Heart right ventricle (tissue), 16 donors: ENCODE data around the gene DUSP22. TPM values are rescaled to one million over a fixed set of nuclear protein-coding genes. Genes with fewer than 3 reads are reported as not detected.

ENCODE experiments used
- ATAC-seq, 8 donors: fragments of 200-7000 bp; cut with Tn5 transposase; one replicate each; pipeline ENCODE4 v1.9.1; 2020; ENCODE audit warnings: mild to moderate bottlenecking in 8 of 8, moderate library complexity in 8 of 8, moderate number of reproducible peaks in 1 of 8
- DNase-seq, 2 donors: peaks; one replicate each; pipeline ENCODE4 v3.0.0-alpha.2; 2020
- H3K27ac ChIP-seq, 10 donors: fragments of 200-600 bp; sonication (generic) in 2 of 10; one replicate each; pipeline versions ENCODE4 v1.5.0 to v1.8.0; 2020 to 2022; ENCODE audit warnings: mild to moderate bottlenecking in 3 of 10
- H3K27me3 ChIP-seq, 7 donors: fragments of 200-600 bp; one replicate each; pipeline ENCODE4 v1.8.0; 2021 to 2022; ENCODE audit warnings: mild to moderate bottlenecking in 2 of 7
- H3K36me3 ChIP-seq, 9 donors: fragments of 200-600 bp; sonication (generic) in 1 of 9; one replicate each; pipeline versions ENCODE4 v1.5.0 to v1.8.0; 2020 to 2022; ENCODE audit warnings: mild to moderate bottlenecking in 2 of 9
- H3K4me1 ChIP-seq, 9 donors: fragments of 200-600 bp; sonication (generic) in 1 of 9; one replicate each; pipeline versions ENCODE4 v1.5.0 to v1.8.0; 2020 to 2022; ENCODE audit warnings: mild to moderate bottlenecking in 4 of 9
- H3K4me3 ChIP-seq, 10 donors: fragments of 200-600 bp; sonication (generic) in 2 of 10; one replicate each; pipeline versions ENCODE4 v1.5.0 to v1.8.0; 2020 to 2022; ENCODE audit warnings: mild to moderate bottlenecking in 7 of 10, moderate library complexity in 2 of 10
- H3K9me3 ChIP-seq, 11 donors: fragments of 200-600 bp in 10 of 11; sonication (generic) in 2 of 11; one replicate each; pipeline versions ENCODE4 v1.5.0 to v1.8.0; 2013 to 2022; ENCODE audit warnings: mild to moderate bottlenecking in 2 of 11, control low read depth in 1 of 11, moderate library complexity in 1 of 11
- WGBS, 2 donors: extraction: QIAGEN DNeasy Blood & Tissue Kit; methylation state at CpG; one replicate each; pipeline ENCODE4 v1.1.7; 2013; ENCODE audit warnings: inconsistent platforms in 1 of 2; 5-methylcytosine and 5-hydroxymethylcytosine counted together
- intact Hi-C, 10 donors: fragments of 100-400 bp; cut with DNase I; formaldehyde crosslinking; loops; one replicate each; pipeline versions ENCODE4 v1.11.1 to v1.14.2; 2022
- polyA plus RNA-seq, 2 donors: library from polyadenylated mRNA; stranded (reverse); fragments of 200-250 nt; gene quantifications; one replicate each; pipeline ENCODE4 v1.2.3, GENCODE V29; 2013
- total RNA-seq, 10 donors: library from RNA; stranded (reverse); fragmentation: NEBNext Ultra II Directional in 3 of 10; extraction: Animal tissue kit (Norgen Biotek cat#: 25700) in 3 of 10; gene quantifications; one replicate each; pipeline versions ENCODE4 v1.2.1 to v1.2.4, GENCODE V29; 2021 to 2023
- TF ChIP-seq, protein P1 (sequence below), 9 donors: fragments of 200-600 bp; sonication (generic) in 2 of 9; IDR thresholded peaks; one replicate each; pipeline versions ENCODE4 v1.5.0 to v1.8.0; 2021 to 2022; ENCODE audit warnings: antibody characterized with exemption in 9 of 9, mild to moderate bottlenecking in 5 of 9, moderate library complexity in 1 of 9
- donor health status: Arrhythmogenic right ventricular cardiomyopathy.
- donor health status: ischemic (EF 13 %, LVEDD 7.1; RV severe dilation, severe dysfunction).
- donor health status: healthy with polysubstance abuse.
- donor health status: DM: no; HTN: yes; CAD: no.
- donor health status: DM: no; HTN: no; CAD: no.
- donor health status: ischemic (EF 25% LVEDD 6.9; RV normal size, moderate dysfunction).
- donor health status: ischemic (EF 25% LVEDD 5.7; RV mildly dilated, moderate dysfunction).
- donor health status: healthy.
- donor health status: DM: yes; HTN: yes; CAD: no.
- donor health status: Ischemic cardiomyopathy.
- donor health status: ischemic (EF 35%, LVEDD 5.7; RV mildly dilated, moderate dysfunction).
- donor health status: nonischemic (EF 11% LVEDD 7.7; RV severe dilation, severe dysfunction).
- donor health status: DM: yes; HTN: yes; CAD: no.
- donor health status: PGD.
- donor health status: ischemic (EF 29% LVEDD 5.4; RV normal size, mild dysfunction).
- donor health status: nonischemic (EF 23%, LVEDD 6.1; RV moderate dilation, normal function).

DUSP22 gene
- total and polyA plus RNA-seq, 12 donors = 32.0 to 70.4 (median 51.9) TPM

DNA sequence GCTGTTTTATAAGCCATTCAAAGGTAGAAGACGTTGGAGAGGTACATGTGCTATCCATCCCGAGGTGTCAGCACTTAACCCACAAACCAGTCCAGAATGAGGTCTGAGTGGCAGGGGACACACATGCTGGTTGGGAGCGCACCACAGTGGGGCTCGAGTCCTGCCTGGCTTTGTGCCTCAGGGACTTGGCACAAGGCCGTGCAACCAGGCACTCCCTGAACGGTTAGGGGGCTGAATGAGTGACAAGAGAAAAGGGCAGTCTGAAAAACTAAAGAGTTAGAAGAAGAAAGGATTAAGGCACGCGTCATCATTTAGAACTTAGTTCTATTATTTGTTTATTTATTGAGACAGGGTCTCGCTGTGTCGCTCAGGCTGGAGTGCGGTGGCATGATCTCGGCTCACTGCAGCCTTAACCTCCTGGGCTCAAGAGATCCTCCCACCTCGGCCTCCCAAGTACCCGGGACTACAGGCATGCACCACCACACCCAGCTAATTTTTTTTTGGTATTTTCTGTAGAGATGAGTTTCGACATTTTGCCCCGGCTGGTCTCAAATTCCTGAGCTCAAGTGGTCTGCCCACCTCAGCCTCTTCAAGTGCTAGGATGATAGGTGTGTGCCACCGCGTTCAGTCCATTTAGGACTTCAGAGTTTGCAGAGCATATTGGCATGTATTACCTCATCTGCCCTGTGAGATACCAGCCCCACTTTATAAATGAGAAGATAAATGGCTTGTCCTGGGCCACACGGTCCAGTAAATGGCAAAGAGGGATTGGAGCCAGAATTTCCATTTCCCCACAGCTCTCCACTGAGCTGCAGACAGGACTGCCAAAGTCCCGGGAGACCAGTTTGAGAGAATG is 51.9 kb downstream of the DUSP22 start:
- Histone ChIP-seq H3K27ac (no peak overlapping the region), H3K27me3 (no peaks in the 10 kb centered on the region), H3K4me1 (peaks cover 0 to 40% (median 25%) of the 10 kb centered on the region in 9 donors), H3K9me3 (no peaks in the 10 kb centered on the region), H3K4me3 (no peak overlapping the region), H3K36me3 (peaks cover 0 to 40% (median 6%) of the 10 kb centered on the region in 9 donors)
- TF ChIP-seq, protein P1, sequence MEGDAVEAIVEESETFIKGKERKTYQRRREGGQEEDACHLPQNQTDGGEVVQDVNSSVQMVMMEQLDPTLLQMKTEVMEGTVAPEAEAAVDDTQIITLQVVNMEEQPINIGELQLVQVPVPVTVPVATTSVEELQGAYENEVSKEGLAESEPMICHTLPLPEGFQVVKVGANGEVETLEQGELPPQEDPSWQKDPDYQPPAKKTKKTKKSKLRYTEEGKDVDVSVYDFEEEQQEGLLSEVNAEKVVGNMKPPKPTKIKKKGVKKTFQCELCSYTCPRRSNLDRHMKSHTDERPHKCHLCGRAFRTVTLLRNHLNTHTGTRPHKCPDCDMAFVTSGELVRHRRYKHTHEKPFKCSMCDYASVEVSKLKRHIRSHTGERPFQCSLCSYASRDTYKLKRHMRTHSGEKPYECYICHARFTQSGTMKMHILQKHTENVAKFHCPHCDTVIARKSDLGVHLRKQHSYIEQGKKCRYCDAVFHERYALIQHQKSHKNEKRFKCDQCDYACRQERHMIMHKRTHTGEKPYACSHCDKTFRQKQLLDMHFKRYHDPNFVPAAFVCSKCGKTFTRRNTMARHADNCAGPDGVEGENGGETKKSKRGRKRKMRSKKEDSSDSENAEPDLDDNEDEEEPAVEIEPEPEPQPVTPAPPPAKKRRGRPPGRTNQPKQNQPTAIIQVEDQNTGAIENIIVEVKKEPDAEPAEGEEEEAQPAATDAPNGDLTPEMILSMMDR (IDR thresholded peaks at IDR 0.05) = no peak
- 77 to 79% methylated on average over 20 of the region's 20 CpGs for WGBS, 2 donors
- ATAC-seq (peak in 6 of 8 donors; percentile 36 to 64 (median 52)), DNase-seq (peak in 1 of 2 donors; percentile 66)
- intact Hi-C loops = no loop called here

DNA sequence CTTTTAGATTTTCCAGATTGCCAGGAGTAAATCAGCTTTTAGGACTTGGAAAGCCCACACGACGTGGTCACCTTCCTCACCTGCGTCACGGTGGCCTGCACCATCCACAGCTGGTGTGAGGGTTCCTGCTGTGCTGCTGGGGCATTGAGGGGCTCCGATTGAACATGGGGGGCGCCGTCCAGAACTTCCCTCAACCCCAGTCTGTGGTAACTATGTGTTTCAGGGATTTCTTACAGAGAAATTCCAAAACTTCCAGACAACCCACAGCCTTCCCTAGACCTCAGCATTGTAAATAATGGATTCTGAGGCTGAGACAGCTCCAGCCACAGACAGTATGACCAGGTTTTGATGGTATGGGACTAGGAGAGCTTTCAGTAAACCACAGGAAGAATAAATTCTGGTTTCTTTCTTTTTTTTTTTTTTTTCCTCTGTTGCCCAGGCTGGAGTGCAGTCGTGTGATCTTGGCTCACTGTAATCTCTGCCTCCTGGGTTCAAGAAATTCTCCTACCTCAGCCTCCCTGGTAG is 52.6 kb downstream of the DUSP22 start:
- H3K36me3 ChIP-seq = peaks cover 0 to 47% (median 8%) of the 10 kb centered on the region in 9 donors

DNA sequence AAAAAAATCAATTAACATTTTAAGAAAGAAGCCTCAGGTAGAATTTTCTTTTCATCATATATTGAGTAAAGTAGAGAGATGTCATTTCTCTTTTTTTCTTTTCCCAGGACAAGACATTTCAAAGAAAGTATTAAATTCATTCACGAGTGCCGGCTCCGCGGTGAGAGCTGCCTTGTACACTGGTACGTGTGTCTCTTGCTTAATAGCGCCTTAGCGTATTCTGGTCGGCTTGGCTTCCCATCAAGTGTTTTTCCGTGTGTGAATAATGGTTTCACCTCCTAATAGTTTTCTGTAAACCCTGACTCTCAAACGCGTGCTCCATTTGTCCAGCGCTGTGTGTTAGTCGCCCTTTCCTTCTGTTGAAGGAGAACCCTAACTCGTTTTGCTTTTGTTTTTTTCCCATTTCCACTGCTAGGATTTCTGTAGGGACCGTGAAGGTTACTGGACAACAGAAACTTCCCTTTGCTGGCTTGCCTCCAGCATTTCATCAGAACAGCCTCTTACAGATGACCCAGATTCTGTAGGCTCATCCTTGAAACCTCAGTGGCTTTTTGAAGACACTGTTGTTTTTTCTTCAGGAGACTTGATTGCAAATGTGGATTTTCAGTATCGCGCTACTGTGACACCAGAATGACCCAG is 53.6 kb downstream of the DUSP22 start:
- TF ChIP-seq, protein P1 (IDR thresholded peaks at IDR 0.05) = no peak
- ATAC-seq = no peak
- Histone ChIP-seq H3K36me3 (peaks cover 0 to 53% (median 9%) of the 10 kb centered on the region in 9 donors), H3K27me3 (no peaks in the 10 kb centered on the region), H3K9me3 (no peaks in the 10 kb centered on the region), H3K4me1 (peaks cover 0 to 34% (median 20%) of the 10 kb centered on the region in 9 donors), H3K27ac (no peak overlapping the region), H3K4me3 (no peak overlapping the region)
- WGBS, 2 donors = 87 to 90% methylated on average over 17 of the region's 17 CpGs
- intact Hi-C loops = no loop called here
- DNase-seq = no peak

More for the DNA sequence above, 52.6 kb downstream of the DUSP22 start:
- WGBS, 2 donors = 79 to 83% methylated on average over 8 of the region's 8 CpGs
- Histone ChIP-seq H3K9me3 (no peaks in the 10 kb centered on the region), H3K27me3 (no peaks in the 10 kb centered on the region), H3K4me3 (no peak overlapping the region), H3K4me1 (peaks cover 0 to 35% (median 25%) of the 10 kb centered on the region in 9 donors), H3K27ac (no peak overlapping the region)
- intact Hi-C loops = no loop called here
- DNase-seq (no peak), ATAC-seq (no peak)
- TF ChIP-seq, protein P1 (IDR thresholded peaks at IDR 0.05) = no peak

DNA sequence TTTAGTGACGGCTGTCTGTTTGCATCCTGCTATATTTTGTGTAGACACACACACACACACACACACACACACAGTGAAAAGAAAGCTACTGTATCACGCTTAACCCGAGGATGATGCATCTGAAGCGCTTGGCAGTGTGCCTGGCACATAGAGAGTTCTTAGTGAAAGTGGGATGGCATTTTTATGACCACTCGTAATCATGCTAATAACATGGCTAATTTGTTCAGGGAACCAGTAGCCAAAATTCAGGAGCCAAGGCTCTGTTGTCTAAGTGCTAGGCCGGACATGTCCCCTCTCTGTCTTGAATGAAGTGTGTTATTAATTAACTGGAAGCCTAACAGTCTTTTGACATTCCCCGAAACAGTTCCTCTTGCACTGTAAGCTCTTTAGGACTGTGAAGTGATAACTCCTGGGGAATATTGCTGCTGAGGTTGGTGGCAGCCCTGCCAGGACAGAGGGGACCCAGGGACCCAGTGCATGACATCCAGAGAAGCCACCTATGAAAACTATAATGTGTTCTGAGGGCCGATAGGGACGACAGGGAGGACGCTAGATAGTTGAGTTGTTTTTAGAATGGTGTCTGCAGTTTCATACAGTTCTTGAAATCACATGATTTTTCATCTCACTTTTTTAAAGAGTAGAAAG is 54.2 kb downstream of the DUSP22 start:
- intact Hi-C loops = no loop called here
- ATAC-seq (no peak), DNase-seq (no peak)
- no peak overlapping the region for H3K4me3 ChIP-seq
- 74 to 78% methylated on average over 10 of the region's 10 CpGs for WGBS, 2 donors
- H3K36me3 ChIP-seq = peaks cover 0 to 58% (median 9%) of the 10 kb centered on the region in 9 donors
- no peaks in the 10 kb centered on the region for H3K9me3 ChIP-seq
- H3K4me1 ChIP-seq = peaks cover 0 to 34% (median 17%) of the 10 kb centered on the region in 9 donors
- no peak overlapping the region for H3K27ac ChIP-seq
- H3K27me3 ChIP-seq = no peaks in the 10 kb centered on the region
- TF ChIP-seq, protein P1 (IDR thresholded peaks at IDR 0.05) = no peak
